MM.1S (cell line): Measurements from ENCODE around the gene F7.

ENCODE experiments used
- CTCF ChIP-seq: fragments of 300-600 bp; sonication (generic); IDR thresholded peaks from 2 replicates; pipeline ENCODE4 v1.5.1; 2016; ENCODE audit warnings: antibody characterized with exemption, low read length, mixed read lengths
- EZH2 ChIP-seq: fragments of 300-600 bp; sonication (generic); optimal IDR thresholded peaks from 2 replicates; pipeline ENCODE3; 2017; ENCODE audit warnings: low read depth, mild to moderate bottlenecking, antibody characterized with exemption, low read length, mixed read lengths

- TF ChIP-seq CTCF = no peak
- TF ChIP-seq EZH2 = no peak
Measured at GRCh38 chr13:113149711-113150549, 44.3 kb downstream of the F7 start.
